CD14-positive monocyte (primary cell): Measurements from ENCODE around the gene L3MBTL4. TPM values are rescaled to one million over a fixed set of nuclear protein-coding genes. Genes with fewer than 3 reads are reported as not detected.
A peak's percentile ranks its signal among the peaks of the same experiment; 100 is the strongest.

Experiments used
- DNase-seq, 3 donors: peaks; one replicate each; pipeline ENCODE4 v3.0.0-alpha.2; 2011 to 2022
- H2AFZ ChIP-seq: 2 replicates; pipeline ENCODE4 v1.6.0; 2012; ENCODE audit warnings: mild to moderate bottlenecking, low read depth, low read length, inconsistent platforms; ENCODE audit not compliant: insufficient read depth, poor library complexity, severe bottlenecking
- H3K27ac ChIP-seq, 2 donors: 1 replicate in 1 of 2; 2 replicates in 1 of 2; pipeline ENCODE4 v1.5.1; 2012 to 2013; ENCODE audit warnings: low read length in 2 of 2, control low read depth in 1 of 2, inconsistent platforms in 1 of 2, low read depth in 1 of 2, mild to moderate bottlenecking in 1 of 2
- H3K27me3 ChIP-seq, 2 donors: one replicate each; pipeline versions ENCODE4 v1.6.0 to v1.6.1; 2011 to 2013; ENCODE audit warnings: low read length in 2 of 2; ENCODE audit not compliant: control insufficient read depth in 2 of 2, insufficient read depth in 2 of 2
- H3K36me3 ChIP-seq, 2 donors: replicated peaks in 1 of 2; 1 replicate in 1 of 2; 2 replicates in 1 of 2; pipeline versions ENCODE4 v1.5.1 to v1.6.1; 2012 to 2013; ENCODE audit warnings: low read length in 2 of 2, control low read depth in 1 of 2, inconsistent platforms in 1 of 2, mild to moderate bottlenecking in 1 of 2; ENCODE audit not compliant: insufficient read depth in 2 of 2, control insufficient read depth in 1 of 2
- H3K4me1 ChIP-seq, 2 donors: 1 replicate in 1 of 2; 2 replicates in 1 of 2; pipeline versions ENCODE4 v1.5.1 to v1.6.1; 2012 to 2013; ENCODE audit warnings: low read length in 2 of 2, control low read depth in 1 of 2, inconsistent platforms in 1 of 2, mild to moderate bottlenecking in 1 of 2, moderate library complexity in 1 of 2; ENCODE audit not compliant: insufficient read depth in 2 of 2, control insufficient read depth in 1 of 2
- H3K4me2 ChIP-seq: replicated peaks from 2 replicates; pipeline ENCODE3; 2012; ENCODE audit warnings: low read length, moderate library complexity, mild to moderate bottlenecking; ENCODE audit not compliant: poor library complexity, severe bottlenecking; ENCODE audit errors: extremely low read depth
- H3K4me3 ChIP-seq, 3 experiments: fragments of 200-600 bp in 1 of 3; sonication (generic) in 1 of 3; replicated peaks in 1 of 3; 1 replicate in 2 of 3; 2 replicates in 1 of 3; pipeline ENCODE4 v1.5.1; 2011 to 2013; ENCODE audit warnings: low read length in 3 of 3, mild to moderate bottlenecking in 3 of 3, control low read depth in 2 of 3, low read depth in 2 of 3, inconsistent platforms in 1 of 3, moderate library complexity in 1 of 3
- H3K79me2 ChIP-seq: 2 replicates; pipeline ENCODE4 v1.6.0; 2012; ENCODE audit warnings: mild to moderate bottlenecking, control low read depth, inconsistent platforms, low read length, moderate library complexity; ENCODE audit not compliant: insufficient read depth
- H3K9ac ChIP-seq: 2 replicates; pipeline ENCODE4 v1.6.0; 2017; ENCODE audit warnings: low read length, mild to moderate bottlenecking; ENCODE audit not compliant: insufficient read depth, poor library complexity, severe bottlenecking
- H3K9me3 ChIP-seq, 2 donors: replicated peaks in 1 of 2; 1 replicate in 1 of 2; 2 replicates in 1 of 2; pipeline versions ENCODE4 v1.5.1 to v1.6.1; 2012 to 2013; ENCODE audit warnings: low read length in 2 of 2, control low read depth in 1 of 2; ENCODE audit not compliant: control insufficient read depth in 1 of 2, insufficient read depth in 1 of 2
- H4K20me1 ChIP-seq: 2 replicates; pipeline ENCODE4 v1.6.0; 2012; ENCODE audit warnings: mild to moderate bottlenecking, low read length, control low read depth, moderate library complexity; ENCODE audit not compliant: insufficient read depth
- H3K27ac Mint-ChIP-seq, 7 donors: one replicate each; pipeline ENCODE4 v1.8.0; 2020; ENCODE audit warnings: mild to moderate bottlenecking in 7 of 7, mixed read lengths in 7 of 7, moderate library complexity in 6 of 7, inconsistent platforms in 2 of 7
- H3K27me3 Mint-ChIP-seq, 3 donors: one replicate each; pipeline ENCODE4 v1.8.0; 2021 to 2022; ENCODE audit warnings: low read depth in 3 of 3, mild to moderate bottlenecking in 3 of 3, mixed read lengths in 3 of 3, moderate library complexity in 3 of 3, inconsistent platforms in 1 of 3
- H3K36me3 Mint-ChIP-seq, 2 donors: one replicate each; pipeline ENCODE4 v1.8.0; 2020; ENCODE audit warnings: mixed read lengths in 2 of 2, inconsistent platforms in 1 of 2, mild to moderate bottlenecking in 1 of 2
- H3K4me1 Mint-ChIP-seq: one replicate; pipeline ENCODE4 v1.8.0; 2020; ENCODE audit warnings: mild to moderate bottlenecking, mixed read lengths
- H3K4me3 Mint-ChIP-seq, 2 donors: one replicate each; pipeline ENCODE4 v1.8.0; 2020; ENCODE audit warnings: mild to moderate bottlenecking in 2 of 2, mixed read lengths in 2 of 2, moderate library complexity in 1 of 2
- H3K9me3 Mint-ChIP-seq, 7 donors: one replicate each; pipeline ENCODE4 v1.8.0; 2020 to 2022; ENCODE audit warnings: mixed read lengths in 7 of 7, mild to moderate bottlenecking in 6 of 7, moderate library complexity in 6 of 7, inconsistent platforms in 2 of 7
- CTCF ChIP-seq: fragments of 200-600 bp; IDR thresholded peaks from one replicate; pipeline ENCODE4 v1.8.0; 2022; ENCODE audit warnings: antibody characterized with exemption, mild to moderate bottlenecking
- WGBS: methylation state at CpG from one replicate; pipeline ENCODE4 v1.1.5; 2013; ENCODE audit warnings: missing lambda C conversion rate; ENCODE audit not compliant: insufficient coverage; 5-methylcytosine and 5-hydroxymethylcytosine counted together
- intact Hi-C, 2 donors: fragments of 100-400 bp; cut with micrococcal nuclease; formaldehyde crosslinking; loops; one replicate each; pipeline versions ENCODE4 v1.15.0 to v1.15.1; 2023
- polyA minus RNA-seq: library from RNA; depleted of rRNA, polyadenylated mRNA; stranded (reverse); fragments of >200 nt; gene quantifications from 2 replicates; pipeline ENCODE4 v1.2.3, GENCODE V29; 2012
- polyA plus RNA-seq, 3 donors: library from polyadenylated mRNA; depleted of rRNA in 1 of 3; unstranded in 2 of 3; stranded (reverse) in 1 of 3; fragments of 300-500 nt in 2 of 3; fragments of >200 nt in 1 of 3; fragmentation: Illumina TruSeq in 2 of 3; gene quantifications; 1 replicate in 2 of 3; 2 replicates in 1 of 3; pipeline ENCODE4 v1.2.3, GENCODE V29; 2012 to 2021
- total RNA-seq, 12 experiments: library from RNA in 1 of 12; stranded (reverse) in 1 of 12; fragments of 120-200 nt in 1 of 12; gene quantifications; one replicate each; pipeline ENCODE4 v1.2.4 and lab custom pipeline; 2013 to 2026; ENCODE audit warnings: mixed read lengths in 6 of 12, inconsistent platforms in 1 of 12

L3MBTL4 gene
- total RNA-seq (2013): 4.1 TPM
- polyA plus RNA-seq (1 to 10 TPM in 1 of 3 donors, under 1 TPM in 2; 0.55 to 1.2 (median 0.72) TPM), polyA minus RNA-seq (1.8 and 2.3 TPM in 2 replicates), total RNA-seq (lab: John Stamatoyannopoulos, UW) (3.5 to 13.4 (median 7.1) reads per million in 11 experiments)

GRCh38 chr18:6414723-6415417 lies at the start of gene L3MBTL4:
TSS of gene L3MBTL4 (minus strand) at chr18:6414911. CDS start at chr18:6311625, 103,286 bp downstream.
- H3K27ac ChIP-seq: peak within 1 kb of the TSS; percentile 41 to 82
- H3K4me3 Mint-ChIP-seq: peak within 1 kb of the TSS; percentile 93 to 98
- H3K27me3 Mint-ChIP-seq: peaks cover 14 to 22% (median 19%) of the 10 kb centered on the region in 3 donors

GRCh38 chr18:6452194-6452593 lies 37.5 kb upstream of the L3MBTL4 start:
- intact Hi-C loops: no loop called here
- TF ChIP-seq CTCF: no peak
- Mint-ChIP-seq H3K36me3 (no peaks in the 10 kb centered on the region), H3K9me3 (peaks cover 0 to 3% (median 0%) of the 10 kb centered on the region in 7 donors), H3K27me3 (peaks cover 0 to 3% (median 2%) of the 10 kb centered on the region in 3 donors), H3K4me1 (no peaks in the 10 kb centered on the region), H3K27ac (no peak overlapping the region), H3K4me3 (no peak overlapping the region)
- Histone ChIP-seq H3K9ac (no peak overlapping the region), H3K4me2 (no peak overlapping the region), H3K9me3 (no peaks in the 10 kb centered on the region), H3K4me3 (no peak overlapping the region), H3K79me2 (no peaks in the 10 kb centered on the region), H3K36me3 (no peaks in the 10 kb centered on the region), H2AFZ (no peak overlapping the region), H3K27me3 (no peaks in the 10 kb centered on the region), H4K20me1 (no peaks in the 10 kb centered on the region), H3K27ac (no peak overlapping the region), H3K4me1 (no peaks in the 10 kb centered on the region)
- DNase-seq: no peak

More at GRCh38 chr18:6414723-6415417, at the start of gene L3MBTL4:
- H3K4me1 ChIP-seq: peaks cover 20 to 26% of the 10 kb centered on the region in 2 donors
- H2AFZ ChIP-seq: peak within 1 kb of the TSS; percentile 95
- peak within 1 kb of the TSS; percentile 86 for H3K4me2 ChIP-seq
- peak within 1 kb of the TSS; percentile 66 to 98 (median 86) for H3K4me3 ChIP-seq
- intact Hi-C loops: loop anchor here in 1 of 2 donors (5.0 to 10.0 kb wide), 2 partner anchors 1120 to 1178 kb away; partner anchors contain the start of gene ZBTB14
- DNase-seq: peak; percentile 2 to 59 (median 6)
- no peak for TF ChIP-seq CTCF
- H3K27me3 ChIP-seq: peaks cover 0 to 8% of the 10 kb centered on the region in 2 donors
- WGBS: under 1% methylated on average over 66 of the region's 67 CpGs
- H3K9me3 ChIP-seq: no peaks in the 10 kb centered on the region
- no peaks in the 10 kb centered on the region for H4K20me1 ChIP-seq
- Mint-ChIP-seq H3K9me3 (peaks cover 0 to 3% (median 0%) of the 10 kb centered on the region in 7 donors), H3K36me3 (peaks cover 0 to 5% of the 10 kb centered on the region in 2 donors), H3K4me1 (peaks cover 21% of the 10 kb centered on the region), H3K27ac (peak within 1 kb of the TSS; percentile 50 to 90 (median 77))
- no peaks in the 10 kb centered on the region for H3K36me3 ChIP-seq
- no peaks in the 10 kb centered on the region for H3K79me2 ChIP-seq
- H3K9ac ChIP-seq: peak within 1 kb of the TSS; percentile 87
